HG02642 (cell line): ENCODE data around the gene SEC24B.
"Not testable (repeated sequence)": the region's sequence is repeated elsewhere in the genome, so short reads cannot be mapped to it uniquely, and the experiment has no call there.

Experiments used
- ATAC-seq: cut with Tn5 transposase; IDR thresholded peaks from one replicate; pipeline ENCODE4 v1.9.1; 2021; ENCODE audit warnings: mild to moderate bottlenecking; ENCODE audit not compliant: unreplicated experiment, poor library complexity

The SEC24B gene

GRCh38 chr4:109496875-109497274, 63.3 kb downstream of the SEC24B start:
- ATAC-seq = no peak

DNA sequence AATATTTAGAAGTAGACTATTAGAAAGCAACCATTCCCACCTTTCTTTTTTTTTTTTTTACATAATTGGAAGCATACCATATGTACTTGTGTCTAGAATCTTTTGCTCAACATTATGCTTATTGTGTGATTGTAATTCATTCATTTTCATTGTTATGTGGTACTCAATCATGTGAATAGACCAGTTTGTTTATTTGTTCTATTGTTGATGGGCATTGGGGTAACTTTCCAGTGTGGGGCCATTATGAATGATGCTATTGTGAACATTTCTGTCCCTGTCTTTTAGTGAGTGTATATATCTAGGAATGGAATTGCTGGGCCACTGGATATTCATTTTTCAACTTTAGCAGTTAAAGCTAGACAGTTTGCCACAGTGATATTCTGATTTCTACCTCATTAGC, 63.9 kb downstream of the SEC24B start:
- ATAC-seq = no peak

DNA sequence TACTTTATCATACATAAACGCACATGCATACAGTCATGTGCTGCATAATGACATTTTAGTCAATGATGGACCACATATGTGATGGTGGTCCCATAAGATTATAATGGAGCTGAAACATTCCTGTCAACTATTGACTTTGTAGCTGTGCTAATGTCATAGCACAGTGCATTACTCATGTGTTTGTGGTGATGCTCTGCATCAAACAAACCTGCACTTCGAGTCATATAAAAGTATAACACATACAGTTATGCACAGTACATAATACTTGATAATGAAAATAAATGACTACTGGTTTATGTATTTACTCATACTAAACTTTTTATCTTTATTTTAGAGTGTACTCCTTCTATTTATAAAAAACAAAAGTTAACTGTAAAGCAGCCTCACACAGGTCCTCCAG, 65.9 kb downstream of the SEC24B start:
- no peak for ATAC-seq

DNA sequence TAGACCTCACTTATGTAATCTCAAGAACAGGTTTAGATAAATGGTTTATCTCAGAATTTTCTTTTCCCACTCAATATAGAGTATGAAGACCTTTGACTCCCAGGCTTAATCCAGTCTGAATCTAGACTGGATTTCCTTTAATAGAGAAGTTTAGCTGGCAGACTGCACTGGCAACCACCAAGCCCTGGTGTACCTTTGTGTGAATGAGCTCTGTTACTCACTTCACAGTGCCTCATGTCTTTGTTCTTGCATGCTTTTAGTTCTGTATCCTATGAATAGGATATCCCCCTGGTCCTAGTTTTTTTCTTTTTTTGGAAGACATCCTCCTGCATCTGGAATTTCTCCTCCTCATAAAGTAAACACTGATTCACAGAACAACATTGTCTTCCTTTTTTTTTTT, 73.3 kb downstream of the SEC24B start:
- no peak for ATAC-seq

- no peak for ATAC-seq
Observed at GRCh38 chr4:109510687-109511086, 77.1 kb downstream of the SEC24B start.

DNA sequence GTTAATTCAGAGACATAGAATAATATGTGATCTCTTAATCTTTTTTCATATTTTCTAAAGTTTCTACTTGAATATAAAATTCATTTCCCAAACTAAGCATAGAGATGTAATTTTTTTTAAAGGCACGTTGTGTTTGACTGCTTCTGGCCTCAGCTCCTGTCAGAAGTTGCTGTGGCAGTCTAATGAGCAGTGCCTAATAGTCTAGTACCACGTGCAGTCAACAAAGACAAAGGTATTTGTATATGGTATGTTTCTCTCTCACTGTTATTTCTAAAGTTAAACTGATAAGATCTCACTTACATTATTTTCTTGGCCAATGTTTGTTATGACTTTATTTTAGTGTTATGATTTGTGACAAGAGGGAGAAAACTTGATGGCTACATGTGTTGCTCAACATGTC, 77.8 kb downstream of the SEC24B start:
- ATAC-seq = no peak

DNA sequence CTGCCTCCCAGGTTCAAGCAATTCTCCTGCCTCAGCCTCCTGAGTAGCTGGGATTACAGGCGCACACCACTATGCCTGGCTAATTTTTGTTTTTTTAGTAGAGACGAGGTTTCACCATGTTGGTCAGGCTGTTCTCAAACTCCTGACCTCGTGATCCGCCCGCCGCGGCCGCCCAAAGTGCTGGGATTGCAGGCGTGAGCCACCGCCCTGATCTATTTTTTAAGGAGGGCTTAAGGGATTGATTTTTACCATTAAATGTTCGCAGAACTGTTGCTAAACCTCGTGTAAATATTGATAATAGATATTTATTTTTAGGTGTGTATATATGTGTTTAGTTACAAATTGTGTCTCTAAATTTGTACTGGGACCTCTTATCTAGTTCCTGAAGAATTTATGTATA, 79.8 kb downstream of the SEC24B start:
- ATAC-seq = not testable (repeated sequence)

DNA sequence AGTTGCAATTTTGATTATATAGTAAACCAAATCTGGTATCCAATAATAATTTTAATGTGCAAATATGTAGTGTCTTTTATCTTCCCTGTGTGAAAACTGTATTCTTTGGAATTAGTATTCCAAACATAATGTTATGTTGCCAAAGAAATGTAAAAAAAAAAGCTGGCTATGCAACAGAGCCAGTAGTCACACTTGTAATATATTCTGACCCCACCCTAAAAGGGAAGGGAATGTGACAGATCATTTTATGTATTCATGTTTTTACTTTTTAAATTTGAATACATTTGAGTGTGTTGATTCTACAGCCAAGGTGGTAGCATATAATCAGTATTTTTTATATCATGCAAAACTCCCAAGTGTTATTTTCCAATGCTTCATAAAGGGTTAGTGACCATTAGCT, 98.6 kb downstream of the SEC24B start:
- ATAC-seq = no peak

DNA sequence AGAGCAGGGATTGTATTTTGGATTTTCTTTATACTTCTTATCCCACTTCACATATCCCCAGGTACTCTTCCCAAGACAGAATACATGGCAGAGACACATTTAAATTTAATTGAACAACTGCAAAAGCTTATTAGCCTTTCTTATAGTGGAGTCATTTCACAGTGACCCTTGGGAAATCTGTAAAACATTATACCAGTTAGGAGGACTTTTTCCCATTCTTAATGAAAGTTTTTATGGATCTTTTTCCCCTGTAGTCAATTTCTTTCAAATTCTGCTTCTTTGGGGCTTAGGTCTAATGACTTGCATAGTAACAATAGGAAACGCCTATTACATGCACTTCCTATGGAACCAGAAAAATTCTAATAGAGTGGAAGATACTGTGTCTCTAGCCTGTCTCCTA, 111.8 kb downstream of the SEC24B start:
- ATAC-seq = no peak

GRCh38 chr4:109547394-109547793, 113.8 kb downstream of the SEC24B start:
- no peak for ATAC-seq

GRCh38 chr4:109548655-109549054, 115.0 kb downstream of the SEC24B start:
- ATAC-seq = no peak

GRCh38 chr4:109552237-109552636, 118.6 kb downstream of the SEC24B start:
- ATAC-seq = no peak

- ATAC-seq = no peak
Observed at GRCh38 chr4:109553130-109553529, 119.5 kb downstream of the SEC24B start.

DNA sequence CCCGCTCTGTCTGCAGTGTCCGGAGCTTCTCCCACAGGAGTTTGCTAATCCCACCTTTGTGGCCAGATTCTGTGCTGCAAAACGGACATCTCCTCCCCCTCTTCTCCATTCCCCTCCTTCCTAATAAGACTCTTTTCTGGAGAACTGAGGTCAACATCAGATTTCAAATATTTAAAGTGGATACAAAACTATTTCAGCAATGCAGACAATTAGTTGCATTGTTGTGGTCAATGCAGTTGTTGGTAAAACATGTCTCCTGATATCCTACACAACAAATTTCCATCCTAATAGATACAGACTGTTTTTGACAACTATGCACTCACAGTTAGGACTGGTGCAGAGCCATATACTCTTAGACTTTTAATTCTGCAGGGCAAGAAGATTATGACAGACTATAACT, 121.4 kb downstream of the SEC24B start:
- ATAC-seq = no peak

GRCh38 chr4:109557433-109557832, 123.8 kb downstream of the SEC24B start:
- ATAC-seq = no peak

- not testable (repeated sequence) for ATAC-seq
Observed at GRCh38 chr4:109558095-109558494, 124.5 kb downstream of the SEC24B start.

GRCh38 chr4:109559625-109559982, 126.0 kb downstream of the SEC24B start:
- peak; percentile 28 for ATAC-seq

DNA sequence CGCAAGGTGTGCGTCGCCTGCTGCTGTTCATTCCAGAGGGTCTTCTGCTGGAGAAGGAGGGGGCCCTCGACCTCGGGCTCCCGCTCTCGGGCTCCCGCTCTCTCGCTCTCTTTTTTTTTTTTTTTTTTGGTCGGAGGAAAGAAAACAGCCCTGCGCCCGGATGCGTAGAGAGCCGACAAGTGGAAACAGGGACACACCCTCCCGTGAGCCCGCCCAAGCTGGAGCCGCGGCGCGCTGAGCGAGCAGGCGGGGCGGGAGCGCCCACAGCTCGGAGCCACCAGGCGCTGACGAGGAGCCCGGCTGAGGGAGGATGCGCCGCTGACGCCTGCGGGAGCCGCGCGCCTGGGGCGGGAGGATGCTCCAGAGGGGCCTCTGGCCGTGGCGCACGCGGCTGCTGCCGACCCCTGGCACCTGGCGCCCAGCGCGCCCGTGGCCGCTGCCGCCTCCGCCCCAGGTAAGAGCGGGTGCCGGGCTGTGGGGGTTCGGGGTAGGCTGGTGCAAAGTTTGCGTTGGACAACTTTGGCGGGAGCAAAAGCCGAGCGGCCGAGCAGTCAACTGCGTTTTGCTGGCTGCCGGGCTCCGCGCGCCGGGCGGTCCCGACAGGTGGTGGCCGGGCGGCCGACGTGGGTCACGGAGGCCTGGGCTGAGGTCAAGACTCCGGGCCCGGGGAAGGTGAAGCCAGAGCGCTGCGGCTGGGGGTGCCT, 126.5 kb downstream of the SEC24B start, which contains the start of gene MCUB:
TSS of gene MCUB (plus strand) at position 264 of the 704 bp plus-strand sequence. CDS start at position 356, 92 bp downstream.
- ATAC-seq = peak; percentile 92

GRCh38 chr4:109560687-109561461, 127.3 kb downstream of the SEC24B start:
- ATAC-seq = peak; percentile 61

- ATAC-seq = no peak
Observed at GRCh38 chr4:109562457-109563239, 129.0 kb downstream of the SEC24B start.

GRCh38 chr4:109571494-109571893, 137.9 kb downstream of the SEC24B start:
- no peak for ATAC-seq
